DMS 273 treated with DMSO at 0.1 percent for 48 hours (cell line): ENCODE data around the gene OR10H1.
"Not testable (repeated sequence)": the region's sequence is repeated elsewhere in the genome, so short reads cannot be mapped to it uniquely, and the experiment has no call there.

ENCODE experiments used
- DNase-seq: peaks from one replicate; lab custom pipeline; 2025; lab: John Stamatoyannopoulos, UW

The OR10H1 gene

GRCh38 chr19:15774159-15774558 is 41.3 kb downstream of the OR10H1 start:
- not testable (repeated sequence) for DNase-seq

- no peak for DNase-seq
These were observed 45.9 kb downstream of the OR10H1 start for GRCh38 chr19:15769586-15769985.

- DNase-seq = no peak
These were observed 55.4 kb downstream of the OR10H1 start for GRCh38 chr19:15759962-15760565.

GRCh38 chr19:15758379-15758778 is 57.1 kb downstream of the OR10H1 start:
- DNase-seq = no peak
